Activated CD4-positive, alpha-beta T cell treated with anti-CD3 and anti-CD28 coated beads, Interleukin-10, Interleukin-2, amounts not matched to agents 100 ng/mL and 50 ng/mL, durations not matched to agents 16 hours and 8 hours (primary cell): ENCODE data around the gene NGFR.
"Not testable (repeated sequence)": the region's sequence is repeated elsewhere in the genome, so short reads cannot be mapped to it uniquely, and the experiment has no call there.

Experiments used
- DNase-seq: peaks from one replicate; pipeline ENCODE4 v3.0.0-alpha.2; 2020

The NGFR gene

DNA sequence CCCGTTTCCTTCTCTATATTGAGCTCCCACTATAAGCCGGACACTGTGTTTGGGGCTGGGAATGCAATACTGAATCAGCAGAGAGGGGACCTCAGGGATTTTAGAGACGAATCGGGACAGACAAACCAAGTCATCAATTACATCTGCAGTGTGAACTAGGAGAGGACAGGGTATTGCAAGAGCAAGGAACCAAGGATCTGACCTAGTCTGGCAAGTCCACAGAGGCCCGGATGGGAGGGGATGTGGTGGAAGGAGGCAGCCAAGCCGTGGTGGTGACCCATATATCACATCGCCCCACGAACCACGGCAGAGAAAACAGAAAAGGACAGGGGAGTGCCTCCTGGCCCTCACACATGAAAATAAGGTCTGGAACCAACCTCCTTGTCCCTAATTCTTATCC lies 52.5 kb downstream of the NGFR start:
- no peak for DNase-seq

DNA sequence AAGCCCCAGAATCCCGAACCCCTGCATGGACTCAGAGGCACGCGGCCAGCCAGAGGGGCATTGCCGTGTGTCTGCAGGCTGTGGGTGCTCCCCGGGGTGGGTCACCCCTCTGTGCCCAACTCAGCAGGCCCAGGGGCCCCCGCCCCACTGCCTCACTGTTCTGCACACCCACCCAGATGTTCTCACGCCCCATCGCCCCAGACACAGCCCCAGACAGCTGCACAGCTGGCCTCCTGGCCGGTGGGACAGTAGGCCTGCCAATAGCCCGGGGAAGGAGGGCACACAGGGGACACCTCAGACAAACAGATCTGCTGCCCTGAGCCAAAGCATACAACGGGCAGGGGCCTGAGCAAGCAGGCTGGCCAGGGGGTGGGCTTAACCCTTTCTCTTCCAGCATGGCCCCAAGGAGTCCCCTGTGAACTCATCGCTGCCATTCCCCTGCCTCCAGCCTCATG lies 53.0 kb downstream of the NGFR start:
- DNase-seq, result no peak

DNA sequence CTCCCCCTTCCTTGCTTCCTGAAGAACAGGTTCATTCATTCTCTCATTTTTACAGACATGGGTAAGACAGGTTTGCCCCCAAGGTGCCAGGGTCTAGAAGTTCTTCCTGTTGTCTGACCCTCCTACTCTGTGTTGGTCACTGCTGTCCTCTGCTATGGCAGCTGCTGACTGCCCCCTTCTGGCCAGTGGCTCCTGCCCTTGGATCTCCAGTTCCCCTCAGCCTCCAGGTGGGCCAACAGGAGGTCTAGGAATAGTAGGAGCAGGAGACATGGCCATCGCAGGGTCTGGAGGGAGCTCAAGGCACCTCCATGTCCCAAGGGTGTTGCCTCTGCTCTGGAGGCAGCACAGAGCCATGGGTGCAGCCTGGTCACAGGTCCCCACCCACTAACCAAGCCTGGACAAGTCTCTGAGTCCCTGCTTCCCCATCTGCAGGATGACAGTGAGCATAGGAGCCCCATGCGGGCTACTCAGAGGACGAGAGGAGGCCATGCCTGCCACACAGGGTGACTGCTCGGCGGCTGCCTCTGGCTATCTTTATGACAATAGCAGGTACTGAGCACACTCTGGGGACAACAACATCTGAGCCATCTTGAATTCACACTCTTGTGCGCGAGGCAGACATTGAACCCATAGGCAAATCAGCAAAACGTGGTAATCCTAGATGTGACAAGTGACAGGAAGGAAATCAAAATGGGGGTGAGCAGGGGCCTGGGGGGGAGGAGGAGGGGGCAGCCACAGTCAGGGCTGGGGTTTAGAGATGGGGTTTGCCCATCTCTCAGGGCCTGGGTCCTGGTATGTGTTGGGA lies 53.6 kb downstream of the NGFR start:
- DNase-seq, result no peak

DNA sequence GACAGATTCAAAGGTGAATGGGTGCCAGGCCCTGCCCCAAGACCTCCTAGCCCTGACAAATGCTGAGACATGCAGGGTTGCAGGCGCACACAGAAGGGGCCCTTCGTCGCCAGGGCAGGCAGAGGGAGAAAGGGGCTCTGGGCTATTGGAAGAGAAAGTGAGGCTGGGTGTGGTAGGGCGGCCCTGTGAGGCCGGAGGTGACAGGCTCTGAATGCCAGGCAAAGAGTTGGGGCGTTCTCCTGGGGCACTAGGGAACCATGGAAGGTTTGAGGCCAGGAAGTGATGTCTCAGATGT lies 54.2 kb downstream of the NGFR start:
- no peak for DNase-seq

DNA sequence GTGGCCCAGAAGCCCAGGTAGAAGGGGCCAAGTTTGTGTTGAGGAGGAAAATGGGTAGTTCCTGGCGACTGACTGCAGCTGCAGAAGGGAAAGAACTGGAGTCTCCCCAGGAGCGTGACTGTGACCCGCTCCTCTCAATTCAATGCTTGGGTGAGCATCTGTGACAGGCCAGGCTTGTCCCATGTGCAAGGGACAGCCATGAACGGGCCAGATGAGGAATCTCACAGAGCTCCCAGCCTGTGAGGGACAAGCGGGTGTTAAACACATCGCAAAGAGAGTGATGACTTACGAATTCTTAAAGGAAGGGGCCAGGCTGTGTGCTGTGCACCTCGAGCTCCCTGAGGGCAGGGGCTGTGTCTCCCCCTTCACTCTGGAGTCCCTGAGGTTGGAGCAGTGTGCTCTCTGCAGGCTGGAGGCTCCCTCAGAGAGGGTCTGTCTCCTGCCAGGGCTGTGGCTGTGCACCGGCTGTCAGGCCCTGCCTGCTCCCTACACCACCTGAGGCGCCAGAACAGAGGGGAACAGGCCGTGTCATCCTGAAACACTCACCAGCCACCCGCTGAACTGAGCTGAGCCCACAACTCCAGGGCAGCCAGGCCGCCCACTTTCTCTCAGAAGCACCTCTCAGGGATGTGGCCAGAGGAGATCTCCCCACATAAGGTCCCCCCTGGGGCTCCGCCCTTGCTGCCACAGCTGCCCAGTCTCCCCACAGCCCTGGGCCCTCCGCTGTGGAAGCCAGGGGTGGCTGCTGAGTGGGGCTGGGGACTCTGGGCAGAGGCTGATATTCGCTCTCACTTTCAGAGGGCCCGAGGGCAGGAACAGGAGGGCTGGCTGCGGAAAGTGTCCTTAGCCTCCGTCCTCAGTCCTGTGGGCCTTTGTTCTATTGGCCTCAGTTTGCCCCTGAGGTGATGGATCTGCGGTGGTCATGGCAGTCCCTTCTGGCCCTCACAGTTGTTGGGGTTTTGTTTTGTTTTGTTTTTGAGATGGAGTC lies 54.9 kb downstream of the NGFR start:
- no peak for DNase-seq

DNA sequence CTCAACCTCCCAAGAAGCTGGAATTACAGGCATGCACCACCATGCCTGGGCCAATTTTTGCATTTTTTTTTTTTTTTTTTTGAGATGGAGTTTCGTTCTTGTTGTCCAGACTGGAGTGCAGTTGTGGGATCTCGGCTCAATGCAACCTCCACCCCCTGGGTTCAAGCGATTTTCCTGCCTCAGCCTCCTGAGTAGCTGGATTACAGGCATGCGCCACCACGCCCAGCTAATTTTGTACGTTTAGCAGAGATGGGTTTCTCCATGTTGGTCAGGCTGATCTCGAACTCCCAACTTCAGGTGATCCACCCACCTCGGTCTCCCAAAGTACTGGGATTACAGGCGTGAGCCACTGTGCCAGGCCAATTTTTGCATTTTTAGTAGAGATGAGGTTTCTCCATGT lies 55.7 kb downstream of the NGFR start:
- not testable (repeated sequence) for DNase-seq

DNA sequence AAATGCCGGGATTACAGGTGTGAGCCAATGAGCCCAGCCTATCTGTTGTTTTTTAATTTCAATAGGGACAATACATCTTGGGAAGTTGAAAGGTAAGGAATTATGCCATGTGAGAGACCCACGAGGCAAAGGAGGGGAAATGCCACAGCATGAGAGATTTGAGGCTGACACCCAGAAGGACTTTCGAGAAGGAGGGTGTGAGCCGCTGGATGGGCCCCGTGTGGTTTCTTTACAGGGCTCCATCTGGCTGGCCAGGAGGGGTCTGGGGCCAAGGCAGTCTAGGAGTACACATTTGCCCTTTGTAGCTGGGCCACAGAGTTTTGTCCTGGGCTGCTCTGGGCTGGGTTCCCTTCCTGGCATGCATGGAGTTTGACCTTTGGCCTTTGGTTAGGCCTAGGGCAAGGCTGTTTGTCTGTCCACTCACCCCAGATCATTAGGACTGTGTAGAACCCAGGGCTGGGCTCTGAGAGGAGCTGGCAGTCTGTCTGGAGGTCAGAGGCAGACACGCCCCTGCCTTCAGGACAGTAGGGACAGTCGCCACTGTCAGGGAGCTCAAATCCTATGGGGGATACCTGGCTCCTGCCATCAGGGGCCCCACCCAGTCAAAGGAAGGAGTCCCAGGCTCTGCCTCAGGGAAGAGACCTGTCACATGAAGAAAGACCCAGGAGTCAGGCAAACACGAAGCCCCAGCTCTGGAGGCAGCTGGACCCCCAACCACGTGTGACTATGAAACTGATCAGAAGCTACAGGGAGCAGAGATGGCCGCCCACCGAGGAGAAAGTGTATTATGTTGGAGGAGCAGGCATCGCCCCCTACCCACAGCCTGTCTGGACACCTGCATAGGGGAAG lies 56.4 kb downstream of the NGFR start:
- DNase-seq, result no peak

DNA sequence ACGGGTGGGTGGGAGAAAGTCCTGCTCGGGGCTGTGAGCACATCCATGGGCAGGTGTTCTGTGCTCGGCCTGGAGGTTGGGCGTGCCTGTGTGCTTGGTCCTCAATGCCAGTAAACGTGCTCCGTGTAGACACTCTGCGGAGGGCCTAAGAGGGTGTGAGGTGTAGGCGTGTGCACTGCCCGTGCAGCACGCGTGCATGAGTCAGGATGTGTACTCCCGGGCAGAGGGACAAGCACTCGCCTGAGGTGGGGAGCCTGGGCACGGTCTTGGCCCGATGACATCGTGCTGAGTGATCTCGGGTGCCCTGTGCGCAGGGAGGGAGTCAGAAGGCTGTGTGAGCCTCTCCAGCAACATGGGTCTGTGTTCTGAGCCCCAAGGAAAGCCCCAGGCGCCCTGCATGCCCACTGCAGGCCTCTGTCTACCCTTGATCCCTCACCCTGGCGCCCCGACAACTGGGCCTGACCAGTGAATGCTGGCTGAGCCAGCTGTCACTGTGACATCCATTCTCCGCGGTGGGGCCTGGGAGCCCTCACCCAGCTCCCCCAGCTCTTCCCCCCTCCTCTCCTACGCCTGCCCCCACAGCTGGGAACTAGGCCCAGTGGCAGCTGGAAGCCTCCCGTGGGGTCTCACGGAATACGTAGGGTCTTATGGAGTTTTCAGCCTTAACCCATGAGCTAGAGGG lies 57.1 kb downstream of the NGFR start:
- no peak for DNase-seq

DNA sequence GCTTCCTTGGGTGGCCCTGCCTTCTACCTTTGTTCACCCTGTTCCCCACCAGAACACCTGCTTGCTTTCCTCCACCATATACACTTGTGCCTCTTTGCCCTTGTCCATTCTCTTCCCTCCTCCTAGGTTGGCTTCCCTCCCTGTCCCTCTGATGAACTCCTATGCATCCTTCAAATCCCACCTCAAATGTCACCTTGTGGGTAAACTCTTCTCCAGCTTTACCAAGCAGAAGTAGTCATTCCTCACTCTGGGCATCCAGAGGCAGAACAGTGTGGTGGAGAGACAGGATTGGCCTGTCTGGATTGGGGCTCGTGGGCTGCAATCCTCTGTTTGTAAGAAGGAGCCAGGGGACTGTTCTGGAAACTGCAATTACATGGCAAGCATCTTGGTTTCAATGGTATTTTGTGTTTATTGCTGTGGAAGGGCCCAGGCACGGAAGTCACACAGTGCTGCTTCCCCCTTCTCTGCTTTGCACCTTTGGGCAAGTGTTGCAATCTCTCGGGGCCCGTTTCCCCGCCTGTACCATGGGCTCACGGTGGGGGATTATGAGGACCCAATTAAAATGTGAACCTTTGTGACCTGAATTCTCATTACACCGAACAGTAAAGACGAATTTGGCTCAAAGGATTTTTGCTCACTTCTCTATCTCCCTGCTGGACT lies 58.7 kb downstream of the NGFR start:
- no peak for DNase-seq

DNA sequence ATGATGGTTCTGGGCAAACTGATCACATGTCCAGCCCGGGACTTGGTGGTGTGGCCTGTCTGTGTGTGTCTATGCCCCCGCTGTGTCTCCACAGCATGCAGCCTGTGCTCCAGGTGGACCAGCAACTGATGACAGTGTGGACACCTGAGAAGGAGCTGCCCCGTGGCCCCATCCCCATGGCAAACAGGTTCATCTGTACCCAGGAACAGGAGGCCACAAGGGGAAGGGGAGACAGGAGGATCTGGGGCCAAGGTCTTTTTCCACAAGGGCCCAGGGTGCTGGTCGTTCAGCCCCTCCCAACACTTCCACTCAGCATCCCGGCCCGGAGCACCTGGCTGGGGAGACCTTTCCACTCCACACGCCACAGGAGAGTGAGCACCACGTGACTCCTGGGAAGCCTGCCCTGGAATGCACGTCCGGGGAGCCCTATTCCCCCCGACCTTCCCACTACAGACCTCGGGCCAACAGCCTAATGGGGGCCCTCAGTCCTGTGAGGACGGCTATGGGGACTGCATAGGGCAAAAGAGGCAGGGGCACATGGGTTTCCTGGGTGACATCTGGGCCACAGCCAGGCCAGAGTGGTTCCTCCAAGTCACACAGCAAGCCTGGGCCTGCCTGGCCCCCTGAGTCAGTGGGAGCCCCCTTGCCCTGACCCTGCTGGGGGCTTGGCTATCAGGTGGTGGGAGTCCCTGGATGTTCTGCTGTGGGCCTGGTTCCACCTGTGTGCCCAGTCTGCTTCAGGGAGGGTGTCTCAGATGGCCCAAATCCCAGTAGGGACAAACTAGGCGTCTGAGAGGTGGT lies 59.8 kb downstream of the NGFR start:
- DNase-seq, result no peak

DNA sequence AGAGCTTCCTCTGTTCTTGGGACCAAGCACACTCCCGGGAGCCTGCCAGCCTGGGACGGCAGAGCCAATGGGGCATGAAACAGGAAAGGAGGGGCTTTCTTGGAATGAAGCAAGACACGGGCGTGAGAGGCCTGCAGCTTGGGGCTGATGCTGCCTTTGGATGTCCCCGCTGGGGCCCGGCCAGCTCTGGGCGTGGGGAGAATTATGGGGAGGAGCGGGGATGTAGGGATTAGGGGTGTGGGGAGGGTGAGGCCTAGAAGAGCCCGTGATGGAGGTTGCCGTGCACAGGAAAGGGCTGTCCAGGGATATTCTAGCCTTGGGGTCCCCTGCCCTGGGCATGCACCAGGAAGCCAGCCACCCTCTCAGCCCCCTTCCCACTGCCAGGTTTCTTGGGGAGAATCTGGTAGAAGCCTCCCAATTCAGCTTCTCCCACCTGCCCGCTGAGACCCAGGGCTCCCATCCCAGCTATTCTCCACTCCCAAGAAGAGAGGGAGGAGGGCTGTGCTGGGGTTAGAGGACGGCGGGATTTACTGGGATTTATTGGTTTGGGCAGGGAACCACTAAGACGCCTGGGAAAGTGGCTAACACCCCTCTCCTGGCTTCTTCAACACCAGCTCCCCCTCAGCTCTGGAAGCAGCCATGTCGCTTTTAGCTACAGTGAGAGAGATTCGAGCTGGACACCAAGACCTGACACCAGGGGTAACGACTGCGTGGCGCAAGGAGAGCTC lies 60.6 kb downstream of the NGFR start:
- no peak for DNase-seq

DNA sequence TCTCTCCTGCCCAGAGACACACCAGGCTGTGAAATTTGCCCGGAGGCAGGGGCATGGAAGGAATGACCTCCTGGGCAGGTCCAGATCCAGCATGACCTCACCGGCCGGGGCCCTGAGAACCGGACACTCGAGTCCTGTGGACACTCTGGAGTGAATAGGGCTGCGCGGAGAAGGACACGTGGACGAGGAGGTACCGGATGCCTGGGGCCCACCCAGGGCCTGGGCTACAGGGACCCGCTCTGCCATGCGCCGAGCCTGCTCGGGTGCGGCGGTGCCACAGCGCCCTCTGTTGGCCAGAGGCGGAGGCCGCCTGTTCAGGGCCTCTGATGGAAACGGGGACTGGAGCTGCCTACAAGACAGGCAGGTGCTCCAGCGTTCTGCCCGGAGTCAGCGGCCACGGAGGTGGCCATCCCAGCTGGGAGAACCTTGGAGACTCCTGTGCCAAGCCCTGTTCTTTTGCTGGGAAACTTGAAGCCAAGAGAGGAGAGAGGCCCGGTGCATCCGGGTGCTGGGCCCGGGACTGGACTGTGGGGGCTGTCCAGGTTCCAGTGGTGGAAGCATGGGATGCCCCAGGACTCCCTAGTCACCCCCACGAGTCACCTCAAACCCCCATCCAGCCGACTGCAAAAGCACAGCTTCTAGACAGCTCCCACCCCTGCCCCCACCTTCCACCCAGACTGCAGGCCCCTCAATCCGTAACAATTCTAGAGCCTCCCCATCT lies 61.3 kb downstream of the NGFR start:
- DNase-seq, result peak; percentile 86

DNA sequence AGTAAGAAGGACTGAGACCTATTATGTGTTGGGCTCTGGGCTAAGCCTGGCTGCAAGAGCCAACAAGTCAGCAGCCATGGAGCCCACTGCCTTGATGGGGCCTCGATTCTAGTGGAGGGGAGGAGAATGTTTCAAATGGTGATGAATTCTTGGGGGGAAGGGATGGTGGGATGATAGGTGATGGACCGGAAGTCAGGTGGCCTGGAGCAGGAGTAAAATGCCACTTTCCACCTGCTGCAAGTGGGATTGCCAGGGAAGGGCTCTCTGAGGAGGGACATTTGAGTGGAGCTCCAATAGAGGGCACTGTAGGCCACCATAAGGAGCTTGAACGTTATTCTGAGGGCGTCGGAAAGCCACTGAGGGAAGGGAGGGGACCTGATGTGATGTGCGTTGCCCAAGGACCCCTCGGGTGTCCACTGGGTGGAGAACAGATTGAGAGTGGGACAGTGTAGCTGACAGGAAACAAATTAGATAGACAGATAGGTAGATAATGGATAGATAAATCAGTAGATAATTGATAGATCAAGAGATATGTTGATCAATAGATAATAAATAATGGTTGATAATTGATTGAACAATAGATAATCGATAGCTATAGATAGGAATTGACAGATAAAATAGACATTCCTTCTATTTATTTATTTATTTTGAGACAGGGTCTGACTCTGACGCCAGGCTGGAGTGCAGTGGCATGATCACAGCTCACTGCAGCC lies 62.4 kb downstream of the NGFR start:
- DNase-seq, result peak; percentile 65
